Amniotic stem cell (primary cell): ENCODE results near the gene CDC42EP1.

Experiments
- DNase-seq: peaks from one replicate; lab custom pipeline; 2025; lab: John Stamatoyannopoulos, UW

The CDC42EP1 gene

DNA sequence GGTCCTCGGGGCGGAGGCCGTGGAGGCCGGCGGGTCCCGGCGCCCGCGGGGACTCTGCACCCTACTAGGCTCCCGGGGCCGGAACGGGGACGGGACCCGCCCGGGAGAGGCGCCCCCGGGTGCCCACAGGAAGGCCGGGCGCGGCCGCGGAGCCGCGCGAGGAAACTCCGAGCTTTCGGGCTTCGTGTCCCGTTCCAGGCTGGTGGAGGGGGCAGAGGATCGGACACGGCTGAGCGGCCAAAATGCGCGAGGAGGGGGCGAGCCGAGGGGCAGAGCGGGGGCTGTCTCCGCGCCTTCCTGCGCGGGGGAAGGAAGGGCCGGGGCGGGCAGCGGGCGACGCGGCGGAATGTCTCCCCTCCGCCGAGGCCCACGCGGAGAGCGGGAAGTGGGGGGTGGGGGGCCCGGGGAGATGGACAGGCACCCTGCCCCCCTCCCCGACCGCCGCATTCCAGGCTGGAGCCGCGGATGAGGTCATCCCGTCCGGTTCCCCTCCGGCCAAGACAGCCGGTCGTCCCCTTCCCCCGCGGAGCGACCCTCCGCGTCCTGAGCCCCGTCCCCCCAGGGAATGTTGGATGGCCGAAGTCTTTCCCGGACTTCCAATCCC lies 430 bp downstream of the CDC42EP1 start:
- DNase-seq, result no peak

DNA sequence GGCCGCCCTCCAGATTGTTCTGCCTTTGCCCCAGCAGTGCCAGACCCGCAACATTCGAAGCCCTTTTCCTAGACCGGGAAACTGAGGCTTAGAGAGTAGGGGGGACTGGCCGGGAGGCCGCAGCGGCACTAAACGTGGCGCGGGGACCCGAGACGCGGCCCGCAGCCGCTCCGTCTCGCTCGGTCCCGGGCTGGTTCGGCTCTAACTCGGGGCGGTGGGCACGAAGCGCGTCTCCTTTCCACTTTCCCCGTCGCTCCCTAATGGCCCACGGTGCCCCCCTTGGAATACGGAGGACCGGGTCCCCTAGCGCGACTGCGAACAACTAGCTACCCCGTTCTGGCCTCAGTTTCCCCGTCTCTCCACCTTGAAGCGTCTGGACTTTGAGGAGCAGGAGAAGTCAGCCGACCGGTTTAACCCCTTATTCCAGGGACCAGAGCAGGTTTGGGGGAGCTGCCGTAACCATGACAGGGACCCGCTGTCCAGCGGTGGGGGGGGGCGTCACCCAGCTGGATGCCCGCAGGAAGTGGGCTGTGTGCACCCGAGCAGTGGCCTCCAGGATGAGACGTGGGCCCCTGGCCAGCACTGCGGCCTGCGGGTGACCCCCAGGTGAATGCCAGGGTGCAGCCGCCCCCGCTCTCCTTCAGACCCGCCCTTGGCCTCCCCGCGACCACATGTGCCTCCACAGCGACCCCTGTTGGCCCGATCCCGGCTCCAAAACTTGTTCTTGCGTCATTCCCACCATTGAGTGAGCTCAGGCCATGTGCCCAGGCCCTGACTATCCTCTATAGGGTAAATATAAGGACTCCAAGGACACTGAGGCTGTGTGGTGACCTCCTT lies 1.1 kb downstream of the CDC42EP1 start:
- DNase-seq, result peak; percentile 87

DNA sequence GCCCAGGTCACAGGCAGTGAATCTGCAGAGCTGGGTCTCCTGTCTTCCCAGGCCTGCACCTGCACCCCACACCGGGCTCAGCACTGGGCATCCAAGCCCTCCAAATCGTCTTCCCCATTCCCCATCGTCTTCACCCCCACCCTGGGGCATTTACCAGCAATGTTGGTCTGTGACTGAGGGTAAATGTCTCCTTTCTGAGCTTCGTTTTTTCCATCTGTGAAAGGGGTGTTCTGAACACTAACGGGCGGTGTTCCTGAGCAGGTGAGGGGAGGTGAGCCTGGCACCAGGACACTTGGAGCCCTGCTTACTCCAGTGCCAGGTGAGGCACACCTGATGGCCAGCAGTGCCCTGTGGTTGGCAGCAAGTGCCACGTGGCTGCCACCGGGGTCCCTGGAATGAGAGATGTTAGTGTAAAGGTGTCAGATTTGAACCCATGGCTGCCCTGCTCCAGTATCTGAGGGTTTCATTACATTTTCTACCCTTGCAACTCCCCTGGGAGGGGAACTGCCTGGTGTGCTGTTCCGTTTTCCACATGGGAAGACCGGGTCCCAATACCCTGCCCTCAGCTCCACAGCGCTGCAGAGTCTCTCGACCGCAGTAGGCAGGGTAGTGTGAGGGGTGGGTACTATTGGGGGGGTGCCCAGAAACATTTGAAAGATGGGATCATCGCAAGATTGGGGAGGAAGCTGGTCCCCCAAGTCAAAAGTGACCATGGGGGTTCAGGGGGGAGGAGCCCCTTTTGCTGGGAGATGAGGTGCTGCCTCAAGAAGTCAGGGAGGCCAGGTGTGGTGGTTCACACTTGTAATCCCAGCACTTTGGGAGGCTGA lies 2.0 kb downstream of the CDC42EP1 start:
- no peak for DNase-seq

DNA sequence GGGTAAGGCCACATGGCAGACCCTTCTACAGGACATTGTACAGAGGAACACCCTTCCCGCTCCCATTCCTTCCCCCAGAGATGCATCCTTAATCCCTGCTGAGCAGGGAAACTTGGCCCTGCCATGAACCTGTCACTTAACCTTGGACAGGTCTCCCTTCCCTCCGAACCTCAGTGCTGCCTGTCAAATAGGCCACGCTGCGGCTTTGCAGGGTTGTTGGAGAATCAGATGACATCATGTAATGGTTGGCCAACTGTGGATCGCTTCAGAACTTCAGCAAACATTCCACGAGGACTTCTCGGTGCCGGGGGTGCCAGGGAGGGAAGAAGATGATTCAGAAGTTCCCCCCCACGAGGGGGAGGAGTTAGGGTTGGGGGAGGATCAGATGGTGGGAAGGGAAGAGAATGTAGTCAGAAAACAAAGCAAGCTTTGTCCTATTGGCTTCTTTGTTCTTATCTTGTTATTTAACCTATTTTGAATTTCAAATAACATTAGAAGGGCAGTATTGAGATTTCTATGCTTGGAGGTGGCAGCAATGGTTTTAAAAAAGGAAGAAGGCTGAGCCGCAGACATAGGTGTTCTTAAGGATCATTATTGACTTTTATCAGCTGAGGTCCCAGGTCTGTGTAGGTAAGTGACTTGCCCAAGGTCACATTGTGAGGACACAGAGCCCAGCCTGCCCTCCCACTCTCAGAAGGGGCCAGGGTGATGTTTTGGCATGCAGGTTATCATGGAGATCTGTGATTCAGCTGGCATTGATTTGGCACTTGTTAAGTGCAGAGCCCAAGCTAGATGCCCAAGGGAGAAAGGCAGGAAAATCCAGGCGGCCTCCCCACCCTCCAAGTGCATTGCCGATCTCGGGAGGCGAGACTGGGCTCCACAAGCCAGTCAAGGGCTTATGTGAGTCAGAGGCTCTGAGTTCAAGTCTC lies 3.1 kb downstream of the CDC42EP1 start:
- peak; percentile 83 for DNase-seq

DNA sequence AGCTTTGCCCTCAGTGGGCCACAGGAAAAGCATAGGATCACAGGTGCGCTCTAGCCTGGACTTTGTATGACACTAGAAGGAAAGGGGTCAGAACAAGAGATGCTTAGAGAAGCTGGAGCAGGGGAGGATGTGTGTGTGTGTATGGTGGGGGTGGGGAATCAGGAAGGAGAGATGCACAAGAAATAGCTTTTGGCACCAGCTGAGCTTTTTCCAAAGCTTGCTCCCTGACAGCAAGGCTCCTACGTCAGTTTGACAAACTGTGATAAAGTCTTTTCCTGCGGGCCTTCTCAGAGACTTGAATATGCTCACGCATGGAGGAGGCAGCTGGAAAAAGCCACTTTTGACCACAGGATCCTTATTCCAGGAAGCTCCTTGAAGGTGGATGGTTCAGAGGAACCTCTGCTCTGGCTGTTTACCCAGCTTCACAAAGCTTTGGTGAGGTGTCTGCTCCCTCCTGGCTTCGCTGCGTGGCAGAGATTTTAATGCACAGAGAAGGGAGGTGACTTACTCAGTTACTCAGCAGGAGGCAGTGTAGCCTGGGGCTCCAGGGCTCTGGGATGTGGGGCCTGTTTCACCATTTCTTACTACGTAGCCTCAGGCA lies 3.9 kb downstream of the CDC42EP1 start:
- DNase-seq, result no peak

DNA sequence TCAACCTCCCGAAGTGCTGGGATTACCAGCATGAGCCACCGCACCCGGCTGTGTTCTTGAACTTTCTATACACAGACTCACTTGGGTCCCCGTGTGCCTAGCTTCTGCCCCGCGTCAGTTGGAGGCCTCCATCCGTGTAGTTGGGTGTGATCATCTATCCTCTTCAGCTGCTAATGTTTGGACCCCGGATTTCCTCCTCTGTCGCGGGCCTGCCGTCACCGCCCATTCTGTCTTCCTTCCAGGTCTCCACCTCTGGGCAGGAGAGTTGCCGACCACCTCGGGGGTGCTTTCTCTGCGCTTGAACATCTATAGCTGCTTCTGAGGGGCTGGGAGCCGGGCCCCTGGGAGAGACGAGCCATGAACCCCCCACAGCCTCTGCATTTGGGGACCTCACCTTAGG lies 5.5 kb downstream of the CDC42EP1 start:
- no peak for DNase-seq

DNA sequence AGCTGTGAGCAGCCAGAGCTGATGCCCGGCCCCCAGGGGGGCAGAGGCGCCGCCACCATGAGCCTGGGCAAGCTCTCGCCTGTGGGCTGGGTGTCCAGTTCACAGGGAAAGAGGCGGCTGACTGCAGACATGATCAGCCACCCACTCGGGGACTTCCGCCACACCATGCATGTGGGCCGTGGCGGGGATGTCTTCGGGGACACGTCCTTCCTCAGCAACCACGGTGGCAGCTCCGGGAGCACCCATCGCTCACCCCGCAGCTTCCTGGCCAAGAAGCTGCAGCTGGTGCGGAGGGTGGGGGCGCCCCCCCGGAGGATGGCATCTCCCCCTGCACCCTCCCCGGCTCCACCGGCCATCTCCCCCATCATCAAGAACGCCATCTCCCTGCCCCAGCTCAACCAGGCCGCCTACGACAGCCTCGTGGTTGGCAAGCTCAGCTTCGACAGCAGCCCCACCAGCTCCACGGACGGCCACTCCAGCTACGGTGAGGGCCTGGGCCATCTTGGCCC lies 6.1 kb downstream of the CDC42EP1 start:
- no peak for DNase-seq

DNA sequence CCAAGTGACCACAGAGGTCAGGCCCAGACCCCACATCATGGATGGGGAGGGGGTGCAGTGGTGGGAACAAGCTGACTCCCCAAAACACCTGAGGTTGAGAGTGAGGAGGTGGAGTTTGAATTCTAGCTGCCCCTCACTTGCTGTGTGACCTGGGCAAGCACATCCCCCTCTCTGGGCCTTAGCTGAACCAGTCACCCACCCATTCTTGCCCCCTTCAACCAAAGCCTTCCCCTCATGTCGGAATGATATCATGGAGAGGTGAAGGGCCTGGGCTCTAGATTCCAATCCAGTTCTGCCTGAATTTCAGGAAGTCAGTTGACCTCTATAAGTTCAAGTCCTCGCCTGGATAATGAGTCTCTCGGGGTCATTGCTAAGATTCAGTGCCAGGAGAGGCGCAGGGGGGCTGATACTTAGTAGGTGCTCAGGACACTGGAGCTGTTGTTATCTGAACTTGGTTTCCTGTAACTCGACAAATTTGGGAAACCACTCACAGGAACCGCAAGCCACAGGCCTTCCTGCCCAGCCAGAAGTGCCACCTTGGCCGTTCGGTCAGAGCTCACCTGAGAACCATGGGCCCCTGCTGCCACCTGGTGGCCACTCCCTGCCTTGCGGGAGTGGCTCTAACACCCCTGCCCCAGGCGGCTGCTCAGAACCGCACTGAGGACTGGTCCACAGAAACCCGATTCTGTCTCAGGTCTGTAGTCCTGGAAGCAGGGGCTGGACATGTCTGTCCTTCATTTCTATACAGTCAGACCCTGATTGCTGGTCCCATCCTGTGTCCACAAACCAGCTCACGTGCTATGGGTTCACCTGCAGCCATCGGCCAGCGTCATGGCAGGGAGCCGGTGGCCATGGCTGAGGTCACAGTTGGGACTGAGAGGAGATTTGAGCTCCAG lies 6.9 kb downstream of the CDC42EP1 start:
- no peak for DNase-seq

DNA sequence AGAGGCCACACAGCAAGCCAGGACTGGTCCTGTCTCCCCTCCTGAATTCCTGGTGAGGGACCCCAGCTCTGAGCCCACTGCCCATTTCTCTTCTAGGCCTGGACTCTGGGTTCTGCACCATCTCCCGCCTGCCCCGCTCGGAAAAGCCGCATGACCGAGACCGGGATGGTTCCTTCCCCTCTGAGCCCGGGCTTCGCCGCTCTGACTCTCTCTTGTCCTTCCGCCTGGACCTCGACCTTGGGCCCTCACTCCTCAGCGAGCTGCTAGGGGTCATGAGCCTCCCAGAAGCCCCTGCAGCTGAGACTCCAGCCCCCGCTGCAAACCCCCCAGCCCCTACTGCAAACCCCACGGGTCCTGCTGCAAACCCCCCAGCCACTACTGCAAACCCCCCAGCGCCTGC lies 7.7 kb downstream of the CDC42EP1 start:
- DNase-seq, result no peak

DNA sequence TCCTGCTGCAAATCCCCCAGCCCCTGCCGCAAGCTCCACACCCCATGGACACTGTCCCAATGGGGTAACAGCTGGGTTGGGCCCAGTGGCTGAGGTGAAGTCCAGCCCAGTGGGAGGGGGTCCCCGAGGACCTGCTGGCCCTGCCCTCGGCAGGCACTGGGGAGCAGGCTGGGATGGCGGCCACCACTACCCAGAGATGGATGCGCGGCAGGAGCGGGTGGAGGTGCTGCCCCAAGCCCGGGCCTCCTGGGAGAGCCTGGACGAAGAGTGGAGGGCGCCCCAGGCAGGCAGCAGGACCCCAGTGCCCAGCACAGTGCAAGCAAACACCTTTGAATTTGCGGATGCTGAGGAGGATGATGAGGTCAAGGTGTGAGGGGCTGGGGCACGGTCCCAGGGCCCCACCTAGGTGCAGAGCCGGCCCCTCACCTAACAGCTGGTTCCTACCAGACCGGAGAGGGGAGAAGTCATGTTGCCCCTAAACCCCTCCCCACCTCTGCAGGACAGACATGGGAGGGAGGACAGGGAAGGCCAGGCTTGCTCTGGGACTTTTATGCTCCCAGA lies 8.2 kb downstream of the CDC42EP1 start:
- no peak for DNase-seq

DNA sequence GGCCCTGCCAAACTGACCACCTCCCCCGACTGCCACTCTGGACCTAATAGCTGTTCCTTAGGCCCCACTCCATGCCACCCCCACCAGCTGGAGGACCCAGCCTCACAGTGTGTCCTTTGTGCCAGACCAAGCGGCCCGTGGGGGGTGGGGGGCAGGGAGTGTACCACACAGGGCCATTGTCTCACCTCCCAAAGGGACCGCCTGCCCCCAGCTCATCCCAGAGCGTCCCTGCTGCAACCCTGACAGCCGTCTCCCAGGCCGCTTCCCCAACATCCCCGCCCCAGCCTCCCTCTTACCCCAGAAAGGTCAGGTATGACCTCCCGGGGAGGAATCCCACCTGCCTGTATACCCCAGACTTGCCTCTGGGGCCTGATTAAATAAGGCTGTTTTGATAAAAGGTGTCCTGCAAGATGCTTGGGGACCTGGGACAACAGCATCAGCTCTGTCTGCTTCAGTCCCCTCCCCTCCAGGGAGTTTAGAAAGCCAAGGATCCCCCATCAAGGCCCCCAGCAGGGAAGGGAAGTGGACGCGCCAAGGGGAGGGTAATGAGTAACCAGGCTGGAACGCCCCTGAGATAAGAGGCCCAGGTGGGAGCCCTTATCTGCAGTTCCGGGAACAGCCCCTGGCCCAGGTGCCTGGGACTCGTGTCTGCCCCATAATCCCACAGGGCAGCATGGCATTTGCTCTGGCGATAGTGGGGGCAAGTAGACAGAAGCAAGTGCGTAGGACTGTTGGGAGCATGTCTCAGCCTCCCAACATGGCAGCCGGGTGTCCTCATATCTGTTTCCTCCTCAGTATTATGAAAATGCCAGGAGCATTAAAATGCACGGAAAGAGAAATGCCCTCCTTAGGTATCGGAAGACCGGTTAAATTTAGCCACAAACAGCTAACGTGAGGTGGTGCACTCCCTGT lies 9.0 kb downstream of the CDC42EP1 start:
- DNase-seq, result no peak

DNA sequence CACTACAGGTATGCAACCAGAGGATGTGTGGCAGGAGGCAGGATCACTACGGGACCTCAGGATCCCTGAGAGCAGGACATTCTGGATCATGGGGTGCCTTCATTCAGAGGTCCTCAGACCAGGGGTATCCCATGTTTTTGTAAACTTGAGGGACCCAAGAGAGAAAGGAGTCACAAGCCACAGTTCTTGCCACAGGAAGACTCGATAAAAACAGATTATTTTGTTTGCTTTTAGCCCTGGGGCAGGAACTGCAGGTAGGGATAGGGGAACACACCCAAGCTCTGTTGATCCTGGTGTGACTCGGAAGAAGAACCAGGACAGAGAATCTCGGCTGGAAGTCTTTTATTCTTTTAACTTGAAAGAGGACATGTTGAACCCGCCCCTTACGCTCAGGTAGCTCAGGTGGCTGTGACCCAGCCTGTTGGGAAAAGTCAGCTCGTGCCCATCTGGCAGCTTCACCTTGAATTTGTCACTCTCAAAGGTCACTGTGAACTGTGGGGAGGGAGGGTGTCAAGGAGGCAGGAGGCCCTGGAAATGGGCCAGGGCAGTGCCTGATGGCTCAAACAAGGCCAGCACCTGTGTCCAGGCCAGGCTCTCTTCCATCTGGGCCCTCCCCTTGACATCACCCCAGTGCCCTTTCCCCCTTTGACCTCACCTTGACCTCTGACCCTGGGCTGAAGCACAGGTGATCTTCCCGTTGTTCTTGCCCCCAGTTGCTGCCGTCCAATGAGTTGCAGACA lies 9.8 kb downstream of the CDC42EP1 start:
- no peak for DNase-seq

DNA sequence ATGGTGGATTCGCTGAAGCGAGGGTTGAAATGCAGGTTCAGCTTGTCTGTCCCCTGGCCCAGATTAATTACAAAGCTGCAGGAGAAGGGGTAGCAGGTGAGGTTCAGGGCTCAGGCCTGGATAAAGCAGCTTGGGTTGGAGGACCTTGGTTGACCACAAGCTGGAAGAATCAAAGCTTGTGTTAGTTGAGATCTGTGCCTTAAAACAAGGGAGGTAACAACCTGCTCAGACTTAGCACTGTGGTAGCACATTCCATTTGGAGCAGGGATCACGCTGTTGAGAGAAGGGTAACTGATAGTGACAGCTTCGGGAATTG lies 10.3 kb downstream of the CDC42EP1 start:
- DNase-seq, result no peak

DNA sequence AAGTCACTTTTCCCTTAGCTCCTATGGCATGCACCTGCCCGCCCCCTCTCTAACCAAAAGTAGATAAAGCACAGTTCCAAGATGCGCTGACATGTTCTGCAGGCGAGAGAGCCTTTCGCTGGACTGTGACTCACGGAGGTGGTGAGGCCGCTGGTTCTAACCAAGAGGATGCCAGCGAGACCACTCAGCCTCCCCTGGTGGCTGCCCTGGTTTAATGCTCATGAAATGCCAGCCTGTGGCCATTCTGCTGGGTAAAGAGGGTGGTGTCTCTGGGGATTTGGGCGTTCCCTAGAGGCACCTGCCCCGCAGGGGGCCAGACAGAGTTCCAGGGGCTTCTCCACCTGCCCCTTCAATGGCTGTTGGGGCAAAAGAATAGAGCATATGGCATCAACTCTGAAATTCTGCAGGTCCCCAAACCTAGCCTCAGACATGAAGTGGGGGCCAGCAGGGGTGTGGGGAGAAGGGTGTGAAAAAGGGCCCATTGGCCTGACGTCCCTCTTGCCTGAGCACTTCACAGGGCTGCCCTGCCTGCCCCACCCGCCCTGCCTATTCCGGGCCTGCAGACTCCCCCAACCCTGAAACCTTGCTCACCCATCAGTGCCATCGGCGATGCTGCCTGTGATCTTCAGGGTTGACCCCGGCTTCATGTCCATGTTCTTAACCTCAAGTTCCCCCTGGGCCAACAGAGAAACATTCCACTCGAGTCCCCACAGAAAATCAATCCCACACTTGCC lies 11.1 kb downstream of the CDC42EP1 start:
- DNase-seq, result no peak

DNA sequence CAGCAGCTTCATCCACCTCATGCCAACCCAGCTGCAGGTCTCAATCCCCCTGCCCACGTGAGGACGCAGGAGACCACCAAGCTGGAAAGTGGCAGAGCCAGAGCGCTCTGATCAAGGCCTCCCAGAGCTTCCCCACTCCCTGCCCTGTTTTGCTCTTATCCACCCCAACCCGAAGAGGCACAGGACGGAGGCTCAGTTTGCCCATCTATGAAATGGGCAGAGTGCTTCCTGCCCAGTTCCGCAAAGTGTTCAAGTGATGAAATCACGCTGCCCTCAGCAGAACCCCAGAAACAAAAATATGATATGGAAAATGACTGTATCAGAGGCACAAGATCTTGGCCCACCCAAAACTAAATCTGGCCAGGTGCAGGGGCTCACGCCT lies 11.7 kb downstream of the CDC42EP1 start:
- DNase-seq, result no peak

DNA sequence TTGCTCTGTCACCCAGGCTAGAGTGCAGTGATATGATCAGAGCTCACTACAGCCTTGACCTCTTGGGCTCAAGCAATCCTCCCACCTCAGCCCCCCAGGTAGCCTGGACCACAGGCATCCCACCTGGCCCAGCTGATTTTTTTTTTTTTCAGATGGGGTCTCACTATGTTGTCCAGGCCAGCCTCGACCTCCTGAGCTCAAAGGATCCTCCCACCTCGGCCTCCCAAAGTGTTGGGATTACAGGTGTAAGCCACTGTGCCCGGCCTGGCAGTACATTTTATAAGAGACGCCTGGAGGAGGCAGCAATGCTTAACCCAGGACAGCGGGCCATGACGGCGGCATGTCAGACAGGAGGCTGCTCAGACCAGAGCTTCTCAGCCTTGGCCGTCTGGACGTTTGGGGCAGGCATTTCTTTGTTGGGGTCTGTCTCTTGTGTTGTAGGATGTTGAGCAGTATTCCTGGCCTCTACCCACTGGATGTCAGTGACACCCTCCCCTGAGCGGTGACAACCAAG lies 15.3 kb downstream of the CDC42EP1 start:
- DNase-seq, result no peak

DNA sequence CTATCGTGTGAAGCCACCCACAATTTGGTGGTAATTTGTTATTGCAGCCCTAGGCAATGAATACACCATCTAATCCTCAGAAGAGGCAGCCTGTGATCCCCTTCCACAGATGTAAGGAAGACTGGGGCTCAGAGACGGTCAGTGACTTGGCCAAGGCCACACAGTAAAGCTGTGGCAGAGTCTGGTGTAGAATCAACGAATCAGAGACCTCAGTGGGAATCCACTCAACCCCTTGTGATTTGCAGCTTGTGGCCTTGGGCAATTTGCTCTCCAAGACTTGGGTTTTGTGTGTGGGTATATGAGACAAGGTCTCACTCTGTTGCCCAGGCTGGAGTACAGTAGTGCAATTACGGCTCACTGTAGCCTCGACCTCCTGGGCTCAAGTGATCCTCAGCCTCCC lies 17.7 kb downstream of the CDC42EP1 start:
- no peak for DNase-seq
